Right atrium auricular region (tissue), 2 donors: Measurements from ENCODE around the gene CCDC187. TPM values are rescaled to one million over a fixed set of nuclear protein-coding genes. Genes with fewer than 3 reads are reported as not detected.

ENCODE experiments used
- DNase-seq: peaks from one replicate; pipeline ENCODE4 v3.0.0-alpha.2; 2019; ENCODE audit warnings: low spot score
- H3K27ac ChIP-seq, 2 donors: fragments of 200-600 bp; sonication (generic); 1 replicate in 1 of 2; 2 replicates in 1 of 2; pipeline ENCODE4 v1.5.1; 2016 to 2019
- H3K27me3 ChIP-seq, 2 donors: fragments of 200-600 bp; sonication (generic); one replicate each; pipeline versions ENCODE4 v1.5.1 to v1.6.0; 2017 to 2019
- H3K36me3 ChIP-seq: fragments of 200-600 bp; sonication (generic); one replicate; pipeline ENCODE4 v1.5.1; 2016
- H3K4me1 ChIP-seq, 2 donors: fragments of 200-600 bp; sonication (generic); one replicate each; pipeline versions ENCODE4 v1.5.1 to v1.6.0; 2017 to 2019
- H3K4me3 ChIP-seq, 2 donors: fragments of 200-600 bp; sonication (generic); 1 replicate in 1 of 2; 2 replicates in 1 of 2; pipeline ENCODE4 v1.5.1; 2017 to 2019; ENCODE audit warnings: mild to moderate bottlenecking in 1 of 2, moderate library complexity in 1 of 2
- H3K9me3 ChIP-seq, 2 donors: fragments of 200-600 bp; sonication (generic); one replicate each; pipeline ENCODE4 v1.5.1; 2019
- CTCF ChIP-seq, 2 donors: fragments of 200-600 bp; sonication (generic); IDR thresholded peaks; one replicate each; pipeline ENCODE4 v1.5.1; 2019; ENCODE audit warnings: antibody characterized with exemption in 2 of 2
- total RNA-seq, 2 donors: library from RNA; depleted of rRNA; stranded (reverse); fragments of >200 nt; gene quantifications; one replicate each; pipeline ENCODE4 v1.1.0, GENCODE V29; 2016

CCDC187 gene
- total RNA-seq, 2 donors from 2014 or later = not detected

- H3K27ac ChIP-seq = no peak overlapping the region
- no peaks in the 10 kb centered on the region for H3K27me3 ChIP-seq
- no peak overlapping the region for H3K4me3 ChIP-seq
- no peak for DNase-seq
- TF ChIP-seq CTCF (IDR thresholded peaks at IDR 0.05) = no peak
- no peaks in the 10 kb centered on the region for H3K4me1 ChIP-seq
- no peaks in the 10 kb centered on the region for H3K36me3 ChIP-seq
- H3K9me3 ChIP-seq = no peaks in the 10 kb centered on the region
Observed at GRCh38 chr9:136303066-136303824, 649 bp downstream of the CCDC187 start.

- no peak overlapping the region for H3K27ac ChIP-seq
- no peak overlapping the region for H3K4me3 ChIP-seq
- no peaks in the 10 kb centered on the region for H3K27me3 ChIP-seq
- no peak for TF ChIP-seq CTCF (IDR thresholded peaks at IDR 0.05)
- no peak for DNase-seq
- no peaks in the 10 kb centered on the region for H3K36me3 ChIP-seq
- no peaks in the 10 kb centered on the region for H3K4me1 ChIP-seq
- H3K9me3 ChIP-seq = no peaks in the 10 kb centered on the region
Observed at GRCh38 chr9:136302527-136302926, 1.4 kb downstream of the CCDC187 start.

GRCh38 chr9:136300866-136301265, 3.0 kb downstream of the CCDC187 start:
- no peaks in the 10 kb centered on the region for H3K36me3 ChIP-seq
- no peak overlapping the region for H3K27ac ChIP-seq
- TF ChIP-seq CTCF (IDR thresholded peaks at IDR 0.05) = no peak
- no peak overlapping the region for H3K4me3 ChIP-seq
- H3K9me3 ChIP-seq = no peaks in the 10 kb centered on the region
- no peak for DNase-seq
- no peaks in the 10 kb centered on the region for H3K27me3 ChIP-seq
- H3K4me1 ChIP-seq = no peaks in the 10 kb centered on the region

GRCh38 chr9:136300016-136300545, 3.8 kb downstream of the CCDC187 start:
- no peaks in the 10 kb centered on the region for H3K27me3 ChIP-seq
- H3K36me3 ChIP-seq = no peaks in the 10 kb centered on the region
- TF ChIP-seq CTCF (IDR thresholded peaks at IDR 0.05) = no peak
- H3K4me3 ChIP-seq = no peak overlapping the region
- DNase-seq = no peak
- no peaks in the 10 kb centered on the region for H3K9me3 ChIP-seq
- no peak overlapping the region for H3K27ac ChIP-seq
- no peaks in the 10 kb centered on the region for H3K4me1 ChIP-seq

- no peak for DNase-seq
- TF ChIP-seq CTCF (IDR thresholded peaks at IDR 0.05) = no peak
Observed at GRCh38 chr9:136299541-136299940, 4.4 kb downstream of the CCDC187 start.

More at GRCh38 chr9:136299541-136299940, 4.4 kb downstream of the CCDC187 start:
- Histone ChIP-seq H3K4me1 (no peaks in the 10 kb centered on the region), H3K27me3 (no peaks in the 10 kb centered on the region), H3K4me3 (no peak overlapping the region), H3K36me3 (no peaks in the 10 kb centered on the region), H3K27ac (no peak overlapping the region), H3K9me3 (no peaks in the 10 kb centered on the region)
